Neuronal stem cell (in vitro differentiated cells): ENCODE results near the gene PRKN.

ENCODE experiments used
- DNase-seq: peaks from one replicate; pipeline ENCODE4 v3.0.0-alpha.2; 2013; ENCODE audit warnings: low spot score
- H2AFZ ChIP-seq: one replicate; pipeline ENCODE4 v1.6.1; 2013; ENCODE audit warnings: mild to moderate bottlenecking, low read length, inconsistent platforms
- H2AK5ac ChIP-seq: 2 replicates; pipeline ENCODE4 v1.6.1; 2013; ENCODE audit warnings: low read depth, mild to moderate bottlenecking, inconsistent platforms, low read length, moderate library complexity, mixed read lengths
- H2BK120ac ChIP-seq: 2 replicates; pipeline ENCODE4 v1.6.1; 2013; ENCODE audit warnings: low read depth, mild to moderate bottlenecking, inconsistent platforms, low read length, moderate library complexity, mixed read lengths
- H2BK12ac ChIP-seq: one replicate; pipeline ENCODE4 v1.6.1; 2013; ENCODE audit warnings: low read length, inconsistent platforms
- H2BK15ac ChIP-seq: 2 replicates; pipeline ENCODE4 v1.6.1; 2013; ENCODE audit warnings: mild to moderate bottlenecking, low read length, inconsistent platforms, mixed read lengths
- H2BK5ac ChIP-seq: one replicate; pipeline ENCODE4 v1.6.1; 2013; ENCODE audit warnings: inconsistent platforms, mild to moderate bottlenecking, low read length, moderate library complexity
- H3K14ac ChIP-seq: one replicate; pipeline ENCODE4 v1.6.1; 2013; ENCODE audit warnings: low read length, inconsistent platforms
- H3K18ac ChIP-seq: 2 replicates; pipeline ENCODE4 v1.6.1; 2013; ENCODE audit warnings: low read length, inconsistent platforms
- H3K23ac ChIP-seq: 2 replicates; pipeline ENCODE4 v1.6.1; 2013; ENCODE audit warnings: low read depth, mild to moderate bottlenecking, mixed read lengths, low read length, inconsistent platforms; ENCODE audit not compliant: poor library complexity
- H3K27ac ChIP-seq: replicated peaks from 3 replicates; pipeline ENCODE4 v1.5.1; 2013; ENCODE audit warnings: low read length, inconsistent platforms
- H3K27me3 ChIP-seq, 3 experiments: 2 replicates each; pipeline ENCODE4 v1.6.1; 2013; ENCODE audit warnings: low read length in 3 of 3, mild to moderate bottlenecking in 2 of 3, inconsistent platforms in 1 of 3, low read depth in 1 of 3, mixed read lengths in 1 of 3, moderate library complexity in 1 of 3; ENCODE audit not compliant: control insufficient read depth in 3 of 3, insufficient read depth in 3 of 3
- H3K36me3 ChIP-seq, 2 donors: replicated peaks in 1 of 2; 2 replicates each; pipeline ENCODE4 v1.6.1; 2013; ENCODE audit warnings: low read length in 2 of 2; ENCODE audit not compliant: control insufficient read depth in 2 of 2, insufficient read depth in 2 of 2
- H3K4ac ChIP-seq: 2 replicates; pipeline ENCODE4 v1.6.1; 2013; ENCODE audit warnings: inconsistent platforms, mild to moderate bottlenecking, low read length, moderate library complexity
- H3K4me1 ChIP-seq, 2 donors: 1 replicate in 1 of 2; 2 replicates in 1 of 2; pipeline ENCODE4 v1.6.1; 2013; ENCODE audit warnings: low read length in 2 of 2, low read depth in 1 of 2; ENCODE audit not compliant: control insufficient read depth in 2 of 2, insufficient read depth in 1 of 2
- H3K4me2 ChIP-seq: one replicate; pipeline ENCODE4 v1.6.1; 2013; ENCODE audit warnings: mild to moderate bottlenecking, low read length, inconsistent platforms; ENCODE audit not compliant: insufficient read depth, poor library complexity, severe bottlenecking
- H3K4me3 ChIP-seq, 2 donors: 2 replicates each; pipeline ENCODE4 v1.5.1; 2013; ENCODE audit warnings: low read length in 2 of 2, mild to moderate bottlenecking in 2 of 2, inconsistent platforms in 1 of 2, moderate library complexity in 1 of 2
- H3K79me1 ChIP-seq: one replicate; pipeline ENCODE4 v1.6.1; 2013; ENCODE audit warnings: low read depth, mild to moderate bottlenecking, inconsistent platforms, low read length, moderate library complexity
- H3K9ac ChIP-seq: one replicate; pipeline ENCODE4 v1.6.1; 2013; ENCODE audit warnings: mild to moderate bottlenecking, low read depth, low read length, inconsistent platforms; ENCODE audit not compliant: poor library complexity
- H3K9me3 ChIP-seq, 2 donors: replicated peaks in 1 of 2; 2 replicates each; pipeline versions ENCODE3 to v1.6.1; 2013; ENCODE audit warnings: low read length in 2 of 2, mild to moderate bottlenecking in 2 of 2, inconsistent platforms in 1 of 2, low read depth in 1 of 2, mixed read lengths in 1 of 2, moderate library complexity in 1 of 2; ENCODE audit not compliant: control insufficient read depth in 2 of 2, insufficient read depth in 1 of 2
- H4K8ac ChIP-seq: one replicate; pipeline ENCODE4 v1.6.1; 2013; ENCODE audit warnings: low read depth, mild to moderate bottlenecking, inconsistent platforms, low read length, moderate library complexity
- H4K91ac ChIP-seq: one replicate; pipeline ENCODE4 v1.6.1; 2013; ENCODE audit warnings: low read length, low read depth, mild to moderate bottlenecking, inconsistent platforms; ENCODE audit not compliant: poor library complexity
- WGBS, 2 donors: extraction: QIAGEN DNeasy Blood & Tissue Kit; methylation state at CpG; one replicate each; pipeline ENCODE4 v1.1.7; 2013; ENCODE audit warnings: missing lambda C conversion rate in 2 of 2, mixed read lengths in 1 of 2; ENCODE audit not compliant: insufficient read length in 2 of 2, insufficient replicate concordance in 1 of 2; ENCODE audit errors: extremely low coverage in 2 of 2; 5-methylcytosine and 5-hydroxymethylcytosine counted together

The PRKN gene

DNA sequence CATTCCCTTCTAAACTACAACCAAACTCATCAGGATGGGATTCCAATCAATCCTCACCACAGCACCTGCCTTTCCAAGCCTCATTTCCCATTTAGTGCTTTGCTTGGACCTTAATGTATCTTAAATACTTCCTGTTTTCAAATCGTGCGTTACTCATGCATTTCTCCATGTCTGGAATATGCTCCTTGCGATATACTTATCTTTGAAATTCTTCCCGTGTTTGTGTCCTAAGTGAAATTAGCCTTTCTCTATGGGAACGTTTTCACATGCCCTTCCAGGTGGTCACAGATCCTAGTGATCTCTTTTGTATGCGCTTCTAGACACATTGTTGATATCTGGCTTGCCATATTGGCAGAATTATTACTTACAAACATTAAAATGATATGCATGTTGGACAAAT is 833.1 kb downstream of the PRKN start:
- Histone ChIP-seq H3K9me3 (no peaks in the 10 kb centered on the region), H2BK15ac (no peak overlapping the region), H3K18ac (no peak overlapping the region), H4K91ac (no peak overlapping the region), H2AK5ac (no peak overlapping the region), H2AFZ (no peak overlapping the region), H3K79me1 (no peaks in the 10 kb centered on the region), H3K23ac (no peak overlapping the region), H3K27me3 (no peaks in the 10 kb centered on the region), H2BK5ac (no peak overlapping the region), H3K27ac (no peak overlapping the region), H2BK12ac (no peak overlapping the region), H3K36me3 (no peaks in the 10 kb centered on the region), H2BK120ac (no peak overlapping the region), H3K4me3 (no peak overlapping the region), H3K4me2 (no peak overlapping the region), H3K9ac (no peak overlapping the region), H3K14ac (no peak overlapping the region), H4K8ac (no peak overlapping the region), H3K4ac (no peak overlapping the region), H3K4me1 (peaks cover 4 to 9% of the 10 kb centered on the region in 2 donors)
- WGBS, 2 donors = no CpG with 5 or more reads among the region's 6 CpGs
- DNase-seq = no peak

DNA sequence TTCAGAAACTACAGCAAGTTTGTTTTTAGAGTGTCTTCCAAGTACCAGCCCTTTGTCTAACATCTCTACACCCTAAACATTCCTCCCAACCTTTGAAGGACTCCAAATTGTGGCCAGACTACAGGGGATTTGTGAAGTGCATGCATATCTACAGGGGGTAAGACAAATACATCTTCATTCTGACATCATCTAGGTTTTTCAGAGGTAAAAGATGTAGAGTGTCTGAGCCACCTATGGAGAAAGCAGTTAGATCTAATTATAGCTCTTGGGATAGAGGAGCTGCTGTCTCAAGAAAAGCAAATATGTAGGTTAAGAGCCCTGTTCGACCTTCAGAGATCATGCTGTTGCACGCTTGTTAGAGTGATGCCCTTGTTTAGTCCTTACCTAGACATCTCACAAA is 836.0 kb downstream of the PRKN start:
- no peak overlapping the region for H3K4ac ChIP-seq
- H2AK5ac ChIP-seq = no peak overlapping the region
- no peak overlapping the region for H3K27ac ChIP-seq
- no peak overlapping the region for H3K9ac ChIP-seq
- H3K79me1 ChIP-seq = no peaks in the 10 kb centered on the region
- peaks cover 0 to 1% (median 0%) of the 10 kb centered on the region in 3 experiments for H3K27me3 ChIP-seq
- H4K91ac ChIP-seq = no peak overlapping the region
- H3K4me3 ChIP-seq = no peak overlapping the region
- H3K23ac ChIP-seq = no peak overlapping the region
- no peak overlapping the region for H3K14ac ChIP-seq
- peaks cover 6 to 13% of the 10 kb centered on the region in 2 donors for H3K4me1 ChIP-seq
- H2AFZ ChIP-seq = no peak overlapping the region
- H3K18ac ChIP-seq = no peak overlapping the region
- H2BK12ac ChIP-seq = no peak overlapping the region
- no peak overlapping the region for H2BK5ac ChIP-seq
- H2BK120ac ChIP-seq = no peak overlapping the region
- H3K4me2 ChIP-seq = no peak overlapping the region
- H4K8ac ChIP-seq = no peak overlapping the region
- H3K36me3 ChIP-seq = no peaks in the 10 kb centered on the region
- DNase-seq = no peak
- no peaks in the 10 kb centered on the region for H3K9me3 ChIP-seq
- no peak overlapping the region for H2BK15ac ChIP-seq
- WGBS, 2 donors = no CpG with 5 or more reads among the region's 2 CpGs

DNA sequence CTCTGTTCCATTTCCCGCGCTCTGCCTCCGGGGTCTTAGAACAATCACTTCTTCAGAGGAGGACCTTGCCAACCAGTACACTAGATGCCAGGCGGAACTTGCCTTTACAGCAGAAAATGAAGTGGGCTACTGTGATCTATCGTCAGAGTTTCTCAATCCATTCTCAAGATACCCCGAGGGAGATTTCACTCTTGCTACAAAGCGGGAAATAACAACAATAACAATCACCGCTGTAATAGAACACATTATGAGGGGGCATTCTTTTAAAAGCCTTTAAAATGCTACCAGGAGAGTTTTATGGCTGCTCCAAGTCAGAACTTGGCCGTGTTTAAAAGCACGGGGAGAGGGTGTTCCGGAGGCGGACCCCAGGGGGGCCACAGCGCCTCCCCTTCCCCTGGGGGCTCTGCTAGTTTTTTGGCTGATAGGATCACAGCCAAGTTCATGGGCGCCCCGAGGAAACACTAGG is 836.7 kb downstream of the PRKN start:
- Histone ChIP-seq H3K9ac (no peak overlapping the region), H2BK120ac (no peak overlapping the region), H3K36me3 (no peaks in the 10 kb centered on the region), H3K27me3 (peaks cover 0 to 1% (median 0%) of the 10 kb centered on the region in 3 experiments), H3K23ac (no peak overlapping the region), H2AFZ (no peak overlapping the region), H3K4me3 (no peak overlapping the region), H2BK5ac (no peak overlapping the region), H2BK12ac (no peak overlapping the region), H2AK5ac (no peak overlapping the region), H3K4ac (no peak overlapping the region), H3K4me2 (no peak overlapping the region), H3K18ac (no peak overlapping the region), H3K27ac (no peak overlapping the region), H3K4me1 (peaks cover 6 to 13% of the 10 kb centered on the region in 2 donors), H4K8ac (no peak overlapping the region), H3K9me3 (no peaks in the 10 kb centered on the region), H3K14ac (no peak overlapping the region), H4K91ac (no peak overlapping the region), H2BK15ac (no peak overlapping the region), H3K79me1 (no peaks in the 10 kb centered on the region)
- no CpG with 5 or more reads among the region's 15 CpGs for WGBS, 2 donors
- no peak for DNase-seq

DNA sequence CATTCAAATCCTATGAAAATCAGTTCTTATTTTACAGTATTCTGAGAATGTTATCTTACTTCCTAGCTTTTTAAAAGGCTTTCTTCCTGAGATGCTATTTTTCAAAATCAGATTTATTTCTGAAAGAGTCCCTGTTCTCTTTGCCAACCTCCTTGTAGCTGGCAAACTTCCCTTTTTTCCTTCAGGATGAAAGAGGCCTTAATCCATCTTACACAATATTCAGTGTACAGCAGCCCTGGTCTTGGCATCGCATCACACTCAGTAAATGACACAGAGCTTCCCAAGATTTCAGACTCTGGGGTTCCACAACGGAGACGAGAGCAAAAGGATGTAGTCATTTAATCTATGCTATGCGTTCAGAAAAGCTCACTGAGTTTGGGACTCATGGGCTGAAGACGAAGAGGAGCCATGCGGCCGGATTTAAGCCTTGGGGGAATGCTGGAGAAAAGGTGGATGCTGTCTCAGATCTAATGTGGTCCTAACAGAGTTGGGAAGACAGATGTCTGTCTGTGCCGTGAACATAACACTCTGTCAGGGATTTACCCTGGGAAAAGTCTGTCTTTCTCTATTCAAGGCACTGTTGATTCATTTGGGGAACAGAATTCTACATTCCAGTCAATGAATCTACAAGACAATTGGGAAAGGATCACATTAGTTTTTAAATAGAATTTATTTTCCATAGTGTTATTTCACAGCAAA is 837.3 kb downstream of the PRKN start:
- Histone ChIP-seq H3K18ac (no peak overlapping the region), H3K4me2 (no peak overlapping the region), H3K4me3 (no peak overlapping the region), H2BK5ac (no peak overlapping the region), H3K9ac (no peak overlapping the region), H3K14ac (no peak overlapping the region), H3K4me1 (peaks cover 3 to 13% of the 10 kb centered on the region in 2 donors), H4K8ac (no peak overlapping the region), H2BK12ac (no peak overlapping the region), H3K4ac (no peak overlapping the region), H3K79me1 (no peaks in the 10 kb centered on the region), H3K23ac (no peak overlapping the region), H2BK120ac (no peak overlapping the region), H2BK15ac (no peak overlapping the region), H3K27me3 (peaks cover 0 to 1% (median 0%) of the 10 kb centered on the region in 3 experiments), H2AK5ac (no peak overlapping the region), H4K91ac (no peak overlapping the region), H3K36me3 (no peaks in the 10 kb centered on the region), H3K9me3 (no peaks in the 10 kb centered on the region), H2AFZ (peak overlapping the region; percentile 16), H3K27ac (no peak overlapping the region)
- no CpG with 5 or more reads among the region's 8 CpGs for WGBS, 2 donors
- no peak for DNase-seq
